Breast epithelium (tissue), 4 donors: ENCODE data around the gene DNAJC28. TPM values are rescaled to one million over a fixed set of nuclear protein-coding genes. Genes with fewer than 3 reads are reported as not detected.

Experiments
- DNase-seq, 2 donors: peaks; one replicate each; pipeline ENCODE4 v3.0.0-alpha.2; 2019; ENCODE audit warnings: low spot score in 2 of 2
- H3K27ac ChIP-seq, 2 donors: fragments of 200-600 bp; sonication (generic) in 1 of 2; one replicate each; pipeline ENCODE4 v1.5.1; 2016 to 2019; ENCODE audit warnings: mild to moderate bottlenecking in 1 of 2
- H3K27me3 ChIP-seq, 2 donors: fragments of 200-600 bp; sonication (generic) in 1 of 2; one replicate each; pipeline versions ENCODE4 v1.5.1 to v1.6.0; 2017 to 2019; ENCODE audit warnings: control low read depth in 1 of 2, mild to moderate bottlenecking in 1 of 2
- H3K36me3 ChIP-seq: fragments of 200-600 bp; one replicate; pipeline ENCODE4 v1.5.1; 2019
- H3K4me1 ChIP-seq, 2 donors: fragments of 200-600 bp; sonication (generic); one replicate each; pipeline ENCODE4 v1.5.1; 2016 to 2019; ENCODE audit warnings: control low read depth in 1 of 2
- H3K4me3 ChIP-seq, 3 donors: fragments of 200-600 bp; sonication (generic); 1 replicate in 2 of 3; 2 replicates in 1 of 3; pipeline ENCODE4 v1.5.1; 2016 to 2019; ENCODE audit warnings: mild to moderate bottlenecking in 3 of 3, moderate library complexity in 2 of 3
- H3K9me3 ChIP-seq, 2 donors: fragments of 200-600 bp; sonication (generic) in 1 of 2; one replicate each; pipeline ENCODE4 v1.5.1; 2016 to 2019; ENCODE audit warnings: control low read depth in 1 of 2
- POLR2A ChIP-seq: fragments of 450-650 bp; IDR thresholded peaks from one replicate; pipeline ENCODE4 v1.6.1; 2016; ENCODE audit warnings: antibody characterized with exemption, mild to moderate bottlenecking, moderate library complexity
- POLR2AphosphoS5 ChIP-seq, 3 donors: sonication (generic); formaldehyde crosslinking; IDR thresholded peaks; one replicate each; pipeline ENCODE4 v1.6.1; 2017; ENCODE audit warnings: antibody characterized with exemption in 3 of 3
- intact Hi-C: fragments of 100-400 bp; cut with DNase I; formaldehyde crosslinking; loops from one replicate; pipeline ENCODE4 v1.15.1; 2023; ENCODE audit warnings: low total_unique reads
- total RNA-seq, 3 donors: library from RNA; depleted of rRNA; stranded (reverse); fragments of >200 nt; gene quantifications; one replicate each; pipeline ENCODE4 v1.1.0, GENCODE V29; 2016
- TF ChIP-seq, protein P1 (sequence below), 3 donors: fragments of 450-650 bp; IDR thresholded peaks; one replicate each; pipeline ENCODE4 v1.5.1; 2016 to 2017; ENCODE audit warnings: antibody characterized with exemption in 3 of 3, mild to moderate bottlenecking in 3 of 3, moderate library complexity in 3 of 3

DNAJC28 gene
- total RNA-seq, 3 donors from 2014 or later = 2.0 to 3.0 (median 2.2) TPM

DNA sequence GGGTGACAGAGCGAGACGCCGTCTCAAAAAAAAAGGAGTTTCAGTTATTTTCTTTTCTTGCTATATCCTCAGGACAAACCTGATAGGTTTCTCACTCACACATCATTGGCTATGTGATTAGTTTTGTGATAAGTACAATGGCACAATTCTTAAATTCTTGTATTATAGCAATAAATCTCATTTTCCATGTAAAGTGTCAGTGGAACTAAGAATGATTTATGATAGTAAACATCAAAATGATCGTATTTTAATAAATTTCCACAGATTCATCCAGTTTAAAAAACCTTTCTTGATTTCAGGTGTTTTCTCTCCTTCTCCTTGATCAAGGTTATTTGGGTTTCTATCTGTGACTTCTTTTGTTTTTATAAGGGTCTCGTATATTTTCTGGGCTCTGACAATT, 3.5 kb downstream of the DNAJC28 start:
- Histone ChIP-seq H3K9me3 (no peaks in the 10 kb centered on the region), H3K27ac (no peak overlapping the region), H3K36me3 (no peaks in the 10 kb centered on the region), H3K27me3 (no peaks in the 10 kb centered on the region), H3K4me1 (no peaks in the 10 kb centered on the region), H3K4me3 (no peak overlapping the region)
- intact Hi-C loops = no loop called here
- TF ChIP-seq, protein P1, sequence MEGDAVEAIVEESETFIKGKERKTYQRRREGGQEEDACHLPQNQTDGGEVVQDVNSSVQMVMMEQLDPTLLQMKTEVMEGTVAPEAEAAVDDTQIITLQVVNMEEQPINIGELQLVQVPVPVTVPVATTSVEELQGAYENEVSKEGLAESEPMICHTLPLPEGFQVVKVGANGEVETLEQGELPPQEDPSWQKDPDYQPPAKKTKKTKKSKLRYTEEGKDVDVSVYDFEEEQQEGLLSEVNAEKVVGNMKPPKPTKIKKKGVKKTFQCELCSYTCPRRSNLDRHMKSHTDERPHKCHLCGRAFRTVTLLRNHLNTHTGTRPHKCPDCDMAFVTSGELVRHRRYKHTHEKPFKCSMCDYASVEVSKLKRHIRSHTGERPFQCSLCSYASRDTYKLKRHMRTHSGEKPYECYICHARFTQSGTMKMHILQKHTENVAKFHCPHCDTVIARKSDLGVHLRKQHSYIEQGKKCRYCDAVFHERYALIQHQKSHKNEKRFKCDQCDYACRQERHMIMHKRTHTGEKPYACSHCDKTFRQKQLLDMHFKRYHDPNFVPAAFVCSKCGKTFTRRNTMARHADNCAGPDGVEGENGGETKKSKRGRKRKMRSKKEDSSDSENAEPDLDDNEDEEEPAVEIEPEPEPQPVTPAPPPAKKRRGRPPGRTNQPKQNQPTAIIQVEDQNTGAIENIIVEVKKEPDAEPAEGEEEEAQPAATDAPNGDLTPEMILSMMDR (IDR thresholded peaks at IDR 0.05) = no peak
- TF ChIP-seq POLR2AphosphoS5 (IDR thresholded peaks at IDR 0.05) = no peak
- no peak for TF ChIP-seq POLR2A
- DNase-seq = no peak

DNA sequence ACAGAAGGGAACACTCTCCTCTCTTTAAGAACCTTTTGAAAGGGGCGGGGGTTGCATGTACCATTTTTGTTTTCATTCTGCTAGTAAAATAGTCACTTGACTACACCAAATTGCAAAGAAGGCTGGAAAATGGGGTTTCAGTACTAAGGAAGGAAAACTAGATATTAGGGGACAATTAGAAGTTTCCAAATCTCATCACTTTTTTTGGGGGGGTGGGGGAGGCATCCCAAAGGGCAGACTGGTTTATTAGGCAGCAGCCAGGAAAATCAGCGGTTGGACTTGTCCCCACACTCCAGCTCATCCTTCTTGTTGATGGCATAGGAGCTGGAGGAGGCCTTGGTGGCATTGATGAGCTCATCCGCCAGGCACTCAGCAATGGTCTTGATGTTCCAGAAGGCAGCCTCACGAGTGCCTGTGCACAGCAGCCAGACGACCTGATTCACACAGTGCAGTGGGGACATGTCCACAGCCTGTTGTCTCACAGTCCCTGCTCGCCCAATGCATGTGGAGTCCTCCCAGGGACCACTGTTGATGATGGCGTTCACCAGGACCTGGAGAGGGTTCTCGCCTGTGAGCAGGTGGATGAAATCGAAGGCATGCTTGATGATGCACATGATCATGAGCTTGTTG, 10.1 kb downstream of the DNAJC28 start:
- H3K9me3 ChIP-seq = no peaks in the 10 kb centered on the region
- no peak for DNase-seq
- H3K27ac ChIP-seq = no peak overlapping the region
- TF ChIP-seq POLR2AphosphoS5 (IDR thresholded peaks at IDR 0.05) (no peak), POLR2A (no peak)
- TF ChIP-seq, protein P1 (IDR thresholded peaks at IDR 0.05) = no peak
- no peaks in the 10 kb centered on the region for H3K36me3 ChIP-seq
- no peaks in the 10 kb centered on the region for H3K27me3 ChIP-seq
- no peak overlapping the region for H3K4me3 ChIP-seq
- intact Hi-C loops = no loop called here
- H3K4me1 ChIP-seq = no peaks in the 10 kb centered on the region

DNA sequence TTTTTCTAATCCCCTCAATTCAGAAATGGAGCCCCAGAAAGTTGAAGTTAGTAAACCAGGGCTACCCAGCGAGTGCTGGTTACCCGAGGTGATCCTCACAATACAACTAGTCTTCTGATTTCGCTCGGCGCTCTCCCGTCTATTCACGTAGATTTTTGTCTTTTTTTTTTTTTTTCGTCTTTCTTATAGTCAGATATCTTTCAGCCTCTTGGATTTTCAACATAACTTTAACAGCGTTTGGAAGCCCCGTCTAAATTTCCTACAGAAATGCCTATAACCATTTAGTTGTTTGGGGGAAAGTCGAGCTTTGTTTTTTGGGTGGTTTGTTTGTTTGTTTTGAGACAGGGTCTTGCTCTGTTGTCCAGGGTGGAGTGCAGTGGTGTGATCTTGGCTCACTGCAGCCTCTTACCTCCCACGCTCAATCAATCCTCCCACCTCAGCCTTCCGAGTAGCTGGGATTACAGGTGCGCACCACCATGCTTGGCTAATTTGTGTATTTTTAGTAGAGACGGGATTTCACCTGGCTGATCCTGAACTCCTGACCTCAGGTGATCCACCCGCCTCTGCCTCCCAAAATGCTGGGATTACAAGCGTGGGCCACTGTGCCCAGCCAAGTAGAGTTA, 10.9 kb downstream of the DNAJC28 start:
- Histone ChIP-seq H3K36me3 (no peaks in the 10 kb centered on the region), H3K9me3 (no peaks in the 10 kb centered on the region), H3K4me3 (peak overlapping the region; percentile 82 to 94 (median 91)), H3K4me1 (no peaks in the 10 kb centered on the region), H3K27me3 (no peaks in the 10 kb centered on the region), H3K27ac (peak overlapping the region; percentile 96 to 97)
- DNase-seq = no peak
- intact Hi-C loops = no loop called here
- TF ChIP-seq, protein P1 (IDR thresholded peaks at IDR 0.05) = no peak
- TF ChIP-seq POLR2AphosphoS5 (IDR thresholded peaks at IDR 0.05) = no peak
- TF ChIP-seq POLR2A = no peak

DNA sequence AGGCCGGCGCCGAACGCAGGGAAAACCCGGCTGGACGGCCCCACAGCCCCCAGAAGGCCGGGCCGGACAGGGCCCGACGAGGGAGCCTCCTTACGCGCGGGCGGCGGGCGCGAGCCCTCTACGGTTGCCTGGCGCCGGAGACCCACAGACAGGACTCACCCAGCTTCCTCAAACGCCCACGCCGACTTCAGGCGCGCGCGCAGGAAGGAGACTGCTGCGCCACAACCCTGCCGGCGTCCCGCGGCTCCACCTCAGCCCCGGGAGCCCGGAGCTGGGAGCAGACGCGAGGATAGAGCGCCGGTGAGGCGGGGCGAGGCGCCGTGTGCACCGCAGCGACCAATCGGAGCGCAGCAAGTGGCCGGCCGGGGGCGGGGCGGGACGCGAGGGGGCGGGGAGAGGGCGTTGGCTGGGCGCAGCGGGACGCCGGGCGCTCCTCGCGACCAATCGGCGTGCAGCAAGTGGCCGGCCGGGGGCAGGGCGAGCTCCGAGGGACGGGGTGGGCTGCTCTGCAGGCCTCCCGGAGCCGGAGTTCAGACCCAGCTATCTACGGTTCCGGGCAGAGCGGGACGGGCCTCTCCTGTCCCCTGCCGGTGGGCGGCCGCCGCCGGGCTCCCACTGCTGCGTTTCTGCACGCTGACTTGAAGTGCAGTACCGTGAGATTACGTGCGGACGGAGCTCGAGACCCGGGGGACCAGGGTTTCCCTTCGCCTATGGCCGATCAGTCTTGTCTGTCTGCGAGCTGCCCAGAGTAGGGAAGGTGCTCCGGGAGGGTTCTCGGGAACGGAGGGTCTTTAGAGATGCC, 11.6 kb downstream of the DNAJC28 start, which contains the start of gene TMEM50B:
TSS of gene TMEM50B (minus strand) at position 296 of the 802 bp plus-strand sequence. CDS start 11,089 bp downstream, outside the sequence.
- TF ChIP-seq POLR2AphosphoS5 (IDR thresholded peaks at IDR 0.05) = peak; percentile 54 to 83 (median 58)
- TF ChIP-seq POLR2A = peak; percentile 62
- TF ChIP-seq, protein P1 (IDR thresholded peaks at IDR 0.05) = peak; percentile 52 to 60 (median 59)
- no peaks in the 10 kb centered on the region for H3K27me3 ChIP-seq
- DNase-seq = peak; percentile 95 to 96
- H3K36me3 ChIP-seq = no peaks in the 10 kb centered on the region
- peak within 1 kb of the TSS; percentile 82 to 94 (median 91) for H3K4me3 ChIP-seq
- H3K9me3 ChIP-seq = no peaks in the 10 kb centered on the region
- H3K27ac ChIP-seq = peak within 1 kb of the TSS; percentile 96 to 97
- intact Hi-C loops = no loop called here
- no peaks in the 10 kb centered on the region for H3K4me1 ChIP-seq
